ENCODE measurements around the gene PTH2. TPM values are rescaled to one million over a fixed set of nuclear protein-coding genes. Genes with fewer than 3 reads are reported as not detected.

The PTH2 gene
- total RNA-seq, 3 donors from 2014 or later = not detected

DNA sequence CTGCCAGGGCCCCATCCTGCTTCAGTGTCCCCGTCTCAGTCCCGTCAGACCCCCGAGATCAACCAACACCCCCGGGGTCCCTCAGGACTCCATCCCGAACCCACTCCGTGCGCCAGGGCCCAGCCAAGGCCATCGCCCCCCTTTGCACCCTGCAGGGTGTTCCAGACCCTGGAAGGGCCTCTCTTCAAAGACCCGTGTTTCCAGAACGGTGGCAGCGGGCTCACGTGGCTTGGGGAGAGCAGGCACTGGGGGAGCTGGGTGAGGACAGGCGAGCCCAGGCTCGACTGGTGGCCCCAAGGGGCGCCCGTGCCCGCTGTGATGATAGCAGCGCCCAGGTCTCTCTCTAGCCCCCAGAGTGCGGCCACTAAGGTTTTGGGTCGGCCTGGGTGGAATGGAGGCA, 33.8 kb downstream of the PTH2 start:
- Histone ChIP-seq H3K9me3 (no peaks in the 10 kb centered on the region), H3K36me3 (ENCODE audit: low read depth) (no peaks in the 10 kb centered on the region), H3K4me1 (ENCODE audit: low read depth) (no peaks in the 10 kb centered on the region), H3K4me3 (no peak overlapping the region)
- ATAC-seq (no peak), DNase-seq (no peak)
- TF ChIP-seq, protein P1, sequence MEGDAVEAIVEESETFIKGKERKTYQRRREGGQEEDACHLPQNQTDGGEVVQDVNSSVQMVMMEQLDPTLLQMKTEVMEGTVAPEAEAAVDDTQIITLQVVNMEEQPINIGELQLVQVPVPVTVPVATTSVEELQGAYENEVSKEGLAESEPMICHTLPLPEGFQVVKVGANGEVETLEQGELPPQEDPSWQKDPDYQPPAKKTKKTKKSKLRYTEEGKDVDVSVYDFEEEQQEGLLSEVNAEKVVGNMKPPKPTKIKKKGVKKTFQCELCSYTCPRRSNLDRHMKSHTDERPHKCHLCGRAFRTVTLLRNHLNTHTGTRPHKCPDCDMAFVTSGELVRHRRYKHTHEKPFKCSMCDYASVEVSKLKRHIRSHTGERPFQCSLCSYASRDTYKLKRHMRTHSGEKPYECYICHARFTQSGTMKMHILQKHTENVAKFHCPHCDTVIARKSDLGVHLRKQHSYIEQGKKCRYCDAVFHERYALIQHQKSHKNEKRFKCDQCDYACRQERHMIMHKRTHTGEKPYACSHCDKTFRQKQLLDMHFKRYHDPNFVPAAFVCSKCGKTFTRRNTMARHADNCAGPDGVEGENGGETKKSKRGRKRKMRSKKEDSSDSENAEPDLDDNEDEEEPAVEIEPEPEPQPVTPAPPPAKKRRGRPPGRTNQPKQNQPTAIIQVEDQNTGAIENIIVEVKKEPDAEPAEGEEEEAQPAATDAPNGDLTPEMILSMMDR (IDR thresholded peaks at IDR 0.05) = no peak
- intact Hi-C loops (cut with DNase I, micrococcal nuclease) = no loop called here

DNA sequence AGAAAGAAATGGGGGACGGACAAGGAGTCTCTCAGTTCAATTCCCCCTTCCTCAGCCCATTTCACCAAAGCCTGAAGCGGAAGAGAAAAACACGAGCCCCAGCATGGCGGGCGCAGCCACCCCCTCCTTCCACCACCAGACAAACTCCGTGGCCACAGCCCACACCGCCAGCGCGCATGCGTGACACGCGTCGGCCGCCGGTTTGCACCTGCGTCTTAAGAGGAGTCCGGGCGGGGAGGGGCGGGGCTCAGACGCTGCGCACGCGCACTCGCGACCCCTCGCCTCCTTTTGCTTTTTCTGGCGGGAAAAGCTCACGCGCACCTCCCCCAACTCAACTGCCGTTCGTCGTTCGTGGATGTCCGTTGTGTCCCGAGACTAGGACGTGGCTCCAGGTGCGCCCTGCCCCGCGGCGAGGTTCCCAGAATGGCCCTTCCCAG, 35.3 kb downstream of the PTH2 start, which contains the start of gene KASH5:
TSS of gene KASH5 (plus strand) at position 314 of the 437 bp plus-strand sequence. CDS start 2,635 bp downstream, outside the sequence.
- DNase-seq (peak; percentile 80 to 92 (median 89)), ATAC-seq (peak; percentile 86)
- Histone ChIP-seq H3K9me3 (no peaks in the 10 kb centered on the region), H3K36me3 (ENCODE audit: low read depth) (no peaks in the 10 kb centered on the region), H3K4me3 (no peak within 1 kb of the TSS), H3K4me1 (ENCODE audit: low read depth) (no peaks in the 10 kb centered on the region)
- TF ChIP-seq, protein P1 (IDR thresholded peaks at IDR 0.05) = no peak
- intact Hi-C loops (cut with DNase I, micrococcal nuclease) = no loop called here

DNA sequence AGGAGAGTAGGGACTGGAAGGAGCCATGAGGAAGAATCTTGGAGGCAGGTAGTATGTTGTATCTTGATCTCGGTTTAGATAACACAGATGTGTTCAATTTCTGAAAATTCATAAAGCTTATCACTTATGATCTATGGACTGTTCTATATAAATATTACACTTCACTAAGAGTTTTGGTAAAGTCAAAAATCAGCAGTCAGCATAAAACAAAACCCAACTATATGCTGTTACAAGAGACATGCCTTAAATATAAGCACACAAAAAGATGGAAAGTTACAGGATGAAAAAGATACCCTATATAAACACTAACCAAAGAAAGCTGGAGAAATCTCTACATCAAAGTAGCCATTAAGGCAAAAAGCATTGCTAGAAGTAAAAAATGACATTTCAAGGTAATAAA, 39.6 kb downstream of the PTH2 start:
- no peak for DNase-seq
- Histone ChIP-seq H3K4me3 (no peak overlapping the region), H3K36me3 (ENCODE audit: low read depth) (no peaks in the 10 kb centered on the region), H3K4me1 (ENCODE audit: low read depth) (no peaks in the 10 kb centered on the region), H3K9me3 (no peaks in the 10 kb centered on the region)
- TF ChIP-seq, protein P1 (IDR thresholded peaks at IDR 0.05) = no peak
- intact Hi-C loops (cut with DNase I, micrococcal nuclease) = no loop called here
- no peak for ATAC-seq

DNA sequence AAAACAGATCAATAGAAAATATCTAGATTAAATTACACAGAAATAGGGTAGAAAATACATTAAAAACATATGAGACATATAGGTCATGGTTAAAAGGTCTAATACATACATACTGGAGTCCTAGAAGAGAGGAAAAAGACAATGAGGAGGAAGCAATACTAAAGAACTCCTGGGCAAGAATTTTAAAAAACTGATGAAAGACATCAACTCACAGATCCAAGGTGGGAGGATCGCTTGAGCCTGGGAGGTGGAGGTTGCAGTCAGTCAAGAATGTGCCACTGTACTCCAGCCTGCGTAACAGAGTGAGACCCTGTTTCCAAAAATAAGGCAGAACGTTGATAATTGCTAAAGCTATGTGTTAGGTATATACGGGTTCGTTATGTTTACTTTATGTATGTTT, 40.6 kb downstream of the PTH2 start:
- H3K9me3 ChIP-seq = no peaks in the 10 kb centered on the region

DNA sequence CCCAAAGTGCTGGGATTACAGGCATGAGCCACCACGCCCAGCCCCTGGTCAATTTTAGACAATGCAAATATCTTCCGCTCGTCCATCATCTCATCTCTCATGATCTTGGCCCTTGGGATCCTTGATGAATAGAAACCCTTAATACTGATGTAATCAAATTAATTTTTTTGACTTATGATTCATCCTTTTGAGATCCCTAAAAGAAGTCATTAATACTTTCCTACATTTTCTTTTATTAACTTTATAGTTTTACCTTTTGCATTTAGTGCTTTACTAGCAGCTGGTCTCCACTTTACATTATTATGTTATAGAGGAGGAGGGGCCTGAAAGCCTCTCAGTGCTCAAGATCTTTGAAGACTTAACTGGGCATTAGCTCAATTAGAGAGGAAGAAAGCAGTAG, 42.9 kb downstream of the PTH2 start:
- ATAC-seq (no peak), DNase-seq (no peak)
- Histone ChIP-seq H3K4me1 (ENCODE audit: low read depth) (no peaks in the 10 kb centered on the region), H3K36me3 (ENCODE audit: low read depth) (no peaks in the 10 kb centered on the region), H3K9me3 (no peaks in the 10 kb centered on the region), H3K4me3 (no peak overlapping the region)
- TF ChIP-seq, protein P1 (IDR thresholded peaks at IDR 0.05) = no peak
- intact Hi-C loops (cut with DNase I, micrococcal nuclease) = no loop called here

More for the DNA sequence above, 40.6 kb downstream of the PTH2 start:
- TF ChIP-seq, protein P1 (IDR thresholded peaks at IDR 0.05) = no peak
- Histone ChIP-seq H3K36me3 (ENCODE audit: low read depth) (no peaks in the 10 kb centered on the region), H3K4me3 (no peak overlapping the region), H3K4me1 (ENCODE audit: low read depth) (no peaks in the 10 kb centered on the region)
- intact Hi-C loops (cut with DNase I, micrococcal nuclease) = no loop called here
- DNase-seq (no peak), ATAC-seq (no peak)

DNA sequence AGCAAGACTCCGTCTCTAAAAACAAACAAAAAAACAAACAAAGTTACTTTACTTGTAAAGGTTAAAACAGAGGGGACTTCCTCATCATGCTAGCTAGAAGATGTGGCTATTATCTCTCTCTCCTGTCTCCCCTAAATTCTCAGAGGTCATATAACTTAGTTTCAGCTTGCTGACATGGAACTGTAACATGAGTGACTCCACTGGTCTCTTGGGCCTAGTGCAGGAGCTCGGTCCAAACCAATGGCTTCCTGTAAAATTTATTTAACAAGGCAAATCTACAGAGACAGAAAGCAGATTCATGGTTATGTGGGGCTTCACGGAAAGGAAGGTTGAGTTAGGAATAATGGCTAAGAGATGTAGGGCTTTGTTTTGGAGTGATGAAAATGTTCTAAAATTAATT, 44.7 kb downstream of the PTH2 start:
- intact Hi-C loops (cut with DNase I, micrococcal nuclease) = no loop called here
- no peak for DNase-seq
- Histone ChIP-seq H3K9me3 (no peaks in the 10 kb centered on the region), H3K4me3 (no peak overlapping the region), H3K4me1 (ENCODE audit: low read depth) (no peaks in the 10 kb centered on the region), H3K36me3 (ENCODE audit: low read depth) (no peaks in the 10 kb centered on the region)
- TF ChIP-seq, protein P1 (IDR thresholded peaks at IDR 0.05) = no peak
- ATAC-seq = no peak
